Suprapubic skin (tissue), 4 donors: ENCODE measurements around the gene RNF220. TPM values are rescaled to one million over a fixed set of nuclear protein-coding genes. Genes with fewer than 3 reads are reported as not detected.

Experiments
- DNase-seq, 2 donors: peaks; one replicate each; pipeline ENCODE4 v3.0.0-alpha.2; 2019; ENCODE audit warnings: low spot score in 2 of 2
- H3K27ac ChIP-seq: fragments of 200-600 bp; sonication (generic); one replicate; pipeline ENCODE4 v1.5.1; 2019
- H3K27me3 ChIP-seq: fragments of 200-600 bp; sonication (generic); one replicate; pipeline ENCODE4 v1.5.1; 2019
- H3K36me3 ChIP-seq: fragments of 200-600 bp; sonication (generic); one replicate; pipeline ENCODE4 v1.5.1; 2019
- H3K4me1 ChIP-seq: fragments of 200-600 bp; sonication (generic); one replicate; pipeline ENCODE4 v1.5.1; 2019
- H3K4me3 ChIP-seq: fragments of 200-600 bp; sonication (generic); one replicate; pipeline ENCODE4 v1.5.1; 2019; ENCODE audit warnings: mild to moderate bottlenecking
- H3K9me3 ChIP-seq: fragments of 200-600 bp; sonication (generic); one replicate; pipeline ENCODE4 v1.5.1; 2019
- EP300 ChIP-seq: sonication (generic); formaldehyde crosslinking; IDR thresholded peaks from one replicate; pipeline ENCODE4 v1.6.1; 2017; ENCODE audit warnings: antibody characterized with exemption
- POLR2A ChIP-seq, 2 donors: fragments of 450-650 bp; IDR thresholded peaks; one replicate each; pipeline ENCODE4 v1.6.1; 2017; ENCODE audit warnings: antibody characterized with exemption in 2 of 2, mild to moderate bottlenecking in 2 of 2, moderate library complexity in 2 of 2
- POLR2AphosphoS5 ChIP-seq, 3 donors: sonication (generic); formaldehyde crosslinking; IDR thresholded peaks; one replicate each; pipeline ENCODE4 v1.6.1; 2017; ENCODE audit warnings: antibody characterized with exemption in 3 of 3
- WGBS: methylation state at CpG from one replicate; pipeline ENCODE4 v1.1.5; 2018; 5-methylcytosine and 5-hydroxymethylcytosine counted together
- total RNA-seq, 4 donors: library from RNA; depleted of rRNA; stranded (reverse); fragments of >200 nt; gene quantifications; one replicate each; pipeline ENCODE4 v1.1.0, GENCODE V29; 2016
- TF ChIP-seq, protein P1 (sequence below), 2 donors: fragments of 200-600 bp in 1 of 2; fragments of 450-650 bp in 1 of 2; sonication (generic) in 1 of 2; IDR thresholded peaks; one replicate each; pipeline ENCODE4 v1.5.1; 2016 to 2019; ENCODE audit warnings: antibody characterized with exemption in 2 of 2, mild to moderate bottlenecking in 1 of 2, moderate library complexity in 1 of 2

The RNF220 gene
- total RNA-seq, 4 donors from 2014 or later = 79.4 to 124 (median 99.5) TPM

DNA sequence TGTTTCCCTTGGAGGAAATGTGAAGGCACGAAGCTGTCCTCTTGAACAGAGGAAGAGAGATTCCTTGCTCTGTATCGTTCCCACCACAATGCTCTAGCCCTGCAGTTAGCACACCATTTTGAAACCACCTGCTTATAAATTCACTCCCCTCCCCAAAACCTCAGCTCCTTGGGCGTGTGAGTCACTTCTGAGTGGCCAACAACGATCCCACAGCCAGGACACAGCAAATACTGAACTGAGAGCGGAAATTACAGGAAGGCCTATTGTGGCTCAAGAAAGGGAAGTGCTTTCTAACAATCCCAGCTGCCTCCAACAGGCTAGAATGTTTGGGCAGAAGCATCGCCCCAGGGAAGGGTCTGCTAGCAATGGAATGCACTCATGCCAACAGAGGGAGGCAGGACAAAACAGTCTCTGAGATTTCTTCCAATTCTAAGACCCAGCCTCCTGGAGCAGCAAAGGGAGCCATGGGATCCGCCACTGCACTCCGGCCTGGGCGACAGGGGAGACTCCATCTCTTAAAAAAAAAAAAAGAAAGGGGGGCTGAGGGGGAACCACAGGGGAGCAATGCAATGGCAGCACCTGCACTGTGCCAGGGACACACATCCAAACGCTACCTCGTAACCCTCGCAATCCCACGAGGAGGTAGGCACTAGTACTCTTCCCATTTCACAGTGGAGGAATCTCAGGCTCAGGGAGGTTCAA lies 267.4 kb downstream of the RNF220 start:
- H3K4me1 ChIP-seq = peaks cover 43% of the 10 kb centered on the region
- H3K36me3 ChIP-seq = no peaks in the 10 kb centered on the region
- no peak for TF ChIP-seq EP300
- no peak for DNase-seq
- peak overlapping the region; percentile 36 for H3K27ac ChIP-seq
- H3K9me3 ChIP-seq = no peaks in the 10 kb centered on the region
- H3K4me3 ChIP-seq = peak overlapping the region; percentile 72
- whole genome bisulfite sequencing = 74% methylated on average over 13 of the region's 13 CpGs
- H3K27me3 ChIP-seq = no peaks in the 10 kb centered on the region

- WGBS = 65% methylated on average over 14 of the region's 14 CpGs
- no peak for DNase-seq
- Histone ChIP-seq H3K36me3 (no peaks in the 10 kb centered on the region), H3K27me3 (no peaks in the 10 kb centered on the region), H3K4me3 (peak overlapping the region; percentile 72), H3K9me3 (no peaks in the 10 kb centered on the region), H3K4me1 (peaks cover 47% of the 10 kb centered on the region), H3K27ac (peak overlapping the region; percentile 97)
- TF ChIP-seq POLR2A (IDR thresholded peaks at IDR 0.05) (no peak), POLR2AphosphoS5 (IDR thresholded peaks at IDR 0.05) (no peak), EP300 (no peak)
- TF ChIP-seq, protein P1, sequence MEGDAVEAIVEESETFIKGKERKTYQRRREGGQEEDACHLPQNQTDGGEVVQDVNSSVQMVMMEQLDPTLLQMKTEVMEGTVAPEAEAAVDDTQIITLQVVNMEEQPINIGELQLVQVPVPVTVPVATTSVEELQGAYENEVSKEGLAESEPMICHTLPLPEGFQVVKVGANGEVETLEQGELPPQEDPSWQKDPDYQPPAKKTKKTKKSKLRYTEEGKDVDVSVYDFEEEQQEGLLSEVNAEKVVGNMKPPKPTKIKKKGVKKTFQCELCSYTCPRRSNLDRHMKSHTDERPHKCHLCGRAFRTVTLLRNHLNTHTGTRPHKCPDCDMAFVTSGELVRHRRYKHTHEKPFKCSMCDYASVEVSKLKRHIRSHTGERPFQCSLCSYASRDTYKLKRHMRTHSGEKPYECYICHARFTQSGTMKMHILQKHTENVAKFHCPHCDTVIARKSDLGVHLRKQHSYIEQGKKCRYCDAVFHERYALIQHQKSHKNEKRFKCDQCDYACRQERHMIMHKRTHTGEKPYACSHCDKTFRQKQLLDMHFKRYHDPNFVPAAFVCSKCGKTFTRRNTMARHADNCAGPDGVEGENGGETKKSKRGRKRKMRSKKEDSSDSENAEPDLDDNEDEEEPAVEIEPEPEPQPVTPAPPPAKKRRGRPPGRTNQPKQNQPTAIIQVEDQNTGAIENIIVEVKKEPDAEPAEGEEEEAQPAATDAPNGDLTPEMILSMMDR (IDR thresholded peaks at IDR 0.05) = no peak
These were observed 268.1 kb downstream of the RNF220 start for GRCh38 chr1:44672961-44673674.

- Histone ChIP-seq H3K9me3 (no peaks in the 10 kb centered on the region), H3K36me3 (no peaks in the 10 kb centered on the region), H3K27me3 (no peaks in the 10 kb centered on the region), H3K4me3 (peak overlapping the region; percentile 72), H3K4me1 (peaks cover 47% of the 10 kb centered on the region), H3K27ac (peak overlapping the region; percentile 97)
- under 1% methylated on average over 16 of the region's 16 CpGs for WGBS
- no peak for DNase-seq
- TF ChIP-seq POLR2AphosphoS5 (IDR thresholded peaks at IDR 0.05) = no peak
- TF ChIP-seq, protein P1 (IDR thresholded peaks at IDR 0.05) = no peak
- TF ChIP-seq EP300 = no peak
- TF ChIP-seq POLR2A (IDR thresholded peaks at IDR 0.05) = no peak
These were observed 268.6 kb downstream of the RNF220 start for GRCh38 chr1:44673675-44674112.

GRCh38 chr1:44674113-44675000 lies 269.3 kb downstream of the RNF220 start, which contains the start of the genes ARMH1 and TMEM53:
Gene ARMH1, plus strand, starts transcription at chr1:44674714. Its CDS starts 14,984 bp downstream, at chr1:44689698.
Gene TMEM53, minus strand, starts transcription at chr1:44674481. Its CDS starts 90 bp downstream, at chr1:44674391.
- Histone ChIP-seq H3K27ac (peak within 1 kb of the TSS; percentile 97), H3K4me1 (peaks cover 47% of the 10 kb centered on the region), H3K4me3 (peak within 1 kb of the TSS; percentile 72), H3K27me3 (no peaks in the 10 kb centered on the region), H3K9me3 (no peaks in the 10 kb centered on the region), H3K36me3 (no peaks in the 10 kb centered on the region)
- DNase-seq = peak; percentile 99 to 100
- WGBS = 6% methylated on average over 19 of the region's 56 CpGs
- TF ChIP-seq POLR2AphosphoS5 (IDR thresholded peaks at IDR 0.05) (peak; percentile 6 to 76 (median 65)), POLR2A (IDR thresholded peaks at IDR 0.05) (peak in 1 of 2 donors; percentile 50), EP300 (no peak)
- TF ChIP-seq, protein P1 (IDR thresholded peaks at IDR 0.05) = no peak

DNA sequence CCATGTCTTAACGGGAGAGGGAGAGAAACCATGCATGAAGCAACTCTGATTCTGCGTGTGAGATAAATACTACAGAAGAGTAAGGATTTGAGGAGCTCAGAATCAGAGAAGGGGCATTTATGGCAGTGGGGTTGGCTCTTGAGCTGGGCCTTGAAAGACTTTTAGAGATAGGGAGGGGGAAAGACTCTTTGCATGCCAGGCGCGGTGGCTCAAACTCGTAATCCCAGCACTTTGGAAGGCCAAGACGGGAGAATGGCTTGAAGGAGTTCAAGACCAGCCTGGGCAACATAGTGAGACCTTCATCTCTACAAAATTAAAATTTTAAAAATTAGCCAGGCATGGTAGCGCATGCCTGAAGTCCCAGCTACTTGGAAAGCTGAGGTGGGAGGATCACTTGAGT lies 270.1 kb downstream of the RNF220 start:
- DNase-seq = no peak
- WGBS = 89% methylated on average over 7 of the region's 7 CpGs
- Histone ChIP-seq H3K4me3 (peak overlapping the region; percentile 72), H3K36me3 (no peaks in the 10 kb centered on the region), H3K27me3 (no peaks in the 10 kb centered on the region), H3K9me3 (no peaks in the 10 kb centered on the region), H3K27ac (no peak overlapping the region), H3K4me1 (peaks cover 47% of the 10 kb centered on the region)
- TF ChIP-seq POLR2AphosphoS5 (IDR thresholded peaks at IDR 0.05) (no peak), EP300 (no peak), POLR2A (IDR thresholded peaks at IDR 0.05) (no peak)
- TF ChIP-seq, protein P1 (IDR thresholded peaks at IDR 0.05) = no peak
